ENCODE data around the gene PASK. TPM values are rescaled to one million over a fixed set of nuclear protein-coding genes. Genes with fewer than 3 reads are reported as not detected.

The PASK gene
- total RNA-seq, 4 donors from 2014 or later: 0.10 to 0.36 (median 0.28) TPM

DNA sequence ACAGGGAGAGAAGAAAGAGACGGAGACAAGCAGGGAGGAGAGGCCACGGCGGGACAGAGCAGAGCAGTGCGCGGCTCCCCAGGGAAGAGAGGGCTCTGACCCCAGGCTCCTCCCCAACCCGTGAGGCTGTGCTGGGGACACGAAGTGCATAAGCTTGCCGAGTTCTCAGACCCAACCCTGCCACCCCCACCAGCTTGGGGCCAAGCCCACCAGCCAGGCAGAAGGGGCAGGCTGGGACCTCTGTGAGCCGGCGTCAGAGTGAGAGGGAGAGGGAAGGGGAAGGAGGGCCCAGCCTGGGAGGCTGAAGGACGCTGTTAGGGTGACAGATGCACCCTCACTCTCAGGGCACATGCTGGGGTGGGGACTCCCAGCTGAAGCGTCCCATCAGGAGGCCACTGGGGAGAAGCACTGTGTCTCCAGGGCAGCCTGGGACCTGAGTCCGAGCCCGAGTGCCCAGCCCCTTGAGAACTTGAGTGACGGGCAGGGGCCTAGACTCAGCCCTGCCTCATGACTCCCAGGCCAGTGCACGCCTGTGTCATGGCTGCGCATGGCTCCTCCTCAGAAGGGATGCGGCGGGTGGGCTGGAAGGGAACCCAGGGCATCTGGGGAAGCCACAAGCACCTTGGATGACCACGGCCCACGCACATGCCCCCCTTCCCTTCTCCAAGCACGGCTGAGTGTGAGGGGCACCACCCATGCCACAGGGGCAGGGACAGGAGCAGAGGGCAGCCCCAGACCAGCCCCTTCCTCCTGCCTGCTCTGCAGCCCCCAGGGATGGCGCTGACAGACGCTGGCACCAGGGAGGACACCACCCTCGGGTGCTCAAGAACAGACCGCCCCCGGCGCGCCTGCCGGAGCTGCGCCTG is 78.2 kb downstream of the PASK start:
- no peak for TF ChIP-seq POLR2A (IDR thresholded peaks at IDR 0.05)
- TF ChIP-seq, protein P1, sequence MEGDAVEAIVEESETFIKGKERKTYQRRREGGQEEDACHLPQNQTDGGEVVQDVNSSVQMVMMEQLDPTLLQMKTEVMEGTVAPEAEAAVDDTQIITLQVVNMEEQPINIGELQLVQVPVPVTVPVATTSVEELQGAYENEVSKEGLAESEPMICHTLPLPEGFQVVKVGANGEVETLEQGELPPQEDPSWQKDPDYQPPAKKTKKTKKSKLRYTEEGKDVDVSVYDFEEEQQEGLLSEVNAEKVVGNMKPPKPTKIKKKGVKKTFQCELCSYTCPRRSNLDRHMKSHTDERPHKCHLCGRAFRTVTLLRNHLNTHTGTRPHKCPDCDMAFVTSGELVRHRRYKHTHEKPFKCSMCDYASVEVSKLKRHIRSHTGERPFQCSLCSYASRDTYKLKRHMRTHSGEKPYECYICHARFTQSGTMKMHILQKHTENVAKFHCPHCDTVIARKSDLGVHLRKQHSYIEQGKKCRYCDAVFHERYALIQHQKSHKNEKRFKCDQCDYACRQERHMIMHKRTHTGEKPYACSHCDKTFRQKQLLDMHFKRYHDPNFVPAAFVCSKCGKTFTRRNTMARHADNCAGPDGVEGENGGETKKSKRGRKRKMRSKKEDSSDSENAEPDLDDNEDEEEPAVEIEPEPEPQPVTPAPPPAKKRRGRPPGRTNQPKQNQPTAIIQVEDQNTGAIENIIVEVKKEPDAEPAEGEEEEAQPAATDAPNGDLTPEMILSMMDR (IDR thresholded peaks at IDR 0.05 in 4 of 5, conservative IDR thresholded peaks at IDR 0.05 in 1 of 5): no peak
- DNase-seq: peak in 1 of 2 donors; percentile 15
- Histone ChIP-seq H3K27ac (no peak overlapping the region), H3K9me3 (no peaks in the 10 kb centered on the region), H3K36me3 (peaks cover 0 to 94% of the 10 kb centered on the region in 2 donors), H3K4me3 (no peak overlapping the region), H3K4me1 (no peaks in the 10 kb centered on the region), H3K27me3 (no peaks in the 10 kb centered on the region)
- no peak for ATAC-seq
- intact Hi-C loops (cut with DNase I; ENCODE audit: low total_unique reads) (no loop called here), in situ Hi-C loops (cut with MboI; ENCODE audit: low sequenced_read_pairs in 4 of 4) (no loop called here)

DNA sequence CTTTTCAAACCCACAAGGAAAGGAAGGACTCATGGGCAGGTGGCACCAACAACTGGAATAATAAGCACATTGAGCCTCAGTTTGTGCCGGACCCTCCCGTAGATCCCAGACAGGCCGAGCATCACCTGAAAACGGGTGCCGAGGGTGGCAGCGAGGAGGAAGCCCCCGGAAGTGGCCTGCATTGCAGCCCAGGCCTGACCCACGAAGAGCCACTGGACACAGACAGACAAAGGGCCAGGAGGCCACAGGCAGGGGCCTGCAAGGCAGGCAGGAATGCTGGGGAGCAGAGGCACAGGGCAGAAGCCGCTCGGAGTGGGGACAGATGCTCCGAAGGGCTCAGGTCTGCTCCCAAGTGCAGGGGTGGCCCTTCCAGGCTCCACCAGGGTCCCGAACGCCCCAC is 78.9 kb downstream of the PASK start:
- H3K27ac ChIP-seq: no peak overlapping the region
- H3K9me3 ChIP-seq: no peaks in the 10 kb centered on the region
- peaks cover 0 to 94% of the 10 kb centered on the region in 2 donors for H3K36me3 ChIP-seq
- no peak overlapping the region for H3K4me3 ChIP-seq
- intact Hi-C loops (cut with DNase I; ENCODE audit: low total_unique reads) (no loop called here), in situ Hi-C loops (cut with MboI; ENCODE audit: low sequenced_read_pairs in 4 of 4) (no loop called here)
- no peaks in the 10 kb centered on the region for H3K4me1 ChIP-seq
- DNase-seq: no peak
- TF ChIP-seq POLR2A (IDR thresholded peaks at IDR 0.05): no peak
- TF ChIP-seq, protein P1 (IDR thresholded peaks at IDR 0.05 in 4 of 5, conservative IDR thresholded peaks at IDR 0.05 in 1 of 5): no peak
- H3K27me3 ChIP-seq: no peaks in the 10 kb centered on the region
- ATAC-seq: no peak

DNA sequence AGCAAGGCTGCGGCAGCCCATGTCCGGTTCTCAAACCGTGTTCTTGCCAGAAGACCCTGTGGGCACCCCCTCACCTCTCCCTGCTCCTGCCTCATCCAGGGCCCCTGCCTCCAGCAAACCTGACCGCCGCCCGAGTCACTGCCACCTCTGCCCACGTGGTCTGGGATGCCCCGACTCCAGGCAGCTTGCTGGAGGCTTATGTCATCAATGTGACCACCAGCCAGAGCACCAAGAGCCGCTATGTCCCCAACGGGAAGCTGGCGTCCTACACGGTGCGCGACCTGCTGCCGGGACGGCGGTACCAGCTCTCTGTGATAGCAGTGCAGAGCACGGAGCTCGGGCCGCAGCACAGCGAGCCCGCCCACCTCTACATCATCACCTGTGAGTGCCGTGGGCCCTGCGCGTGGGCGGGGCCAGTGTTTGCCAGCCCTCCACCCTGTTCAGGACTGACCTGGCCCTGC is 79.4 kb downstream of the PASK start:
- DNase-seq: peak in 1 of 2 donors; percentile 12
- no peaks in the 10 kb centered on the region for H3K9me3 ChIP-seq
- H3K27ac ChIP-seq: no peak overlapping the region
- no peak for TF ChIP-seq POLR2A (IDR thresholded peaks at IDR 0.05)
- TF ChIP-seq, protein P1 (IDR thresholded peaks at IDR 0.05 in 4 of 5, conservative IDR thresholded peaks at IDR 0.05 in 1 of 5): no peak
- H3K27me3 ChIP-seq: no peaks in the 10 kb centered on the region
- in situ Hi-C loops (cut with MboI; ENCODE audit: low sequenced_read_pairs in 4 of 4): no loop called here
- no peak for ATAC-seq
- H3K36me3 ChIP-seq: peaks cover 0 to 89% of the 10 kb centered on the region in 2 donors
- no peak overlapping the region for H3K4me3 ChIP-seq
- H3K4me1 ChIP-seq: no peaks in the 10 kb centered on the region
- intact Hi-C loops (cut with DNase I; ENCODE audit: low total_unique reads): no loop called here

DNA sequence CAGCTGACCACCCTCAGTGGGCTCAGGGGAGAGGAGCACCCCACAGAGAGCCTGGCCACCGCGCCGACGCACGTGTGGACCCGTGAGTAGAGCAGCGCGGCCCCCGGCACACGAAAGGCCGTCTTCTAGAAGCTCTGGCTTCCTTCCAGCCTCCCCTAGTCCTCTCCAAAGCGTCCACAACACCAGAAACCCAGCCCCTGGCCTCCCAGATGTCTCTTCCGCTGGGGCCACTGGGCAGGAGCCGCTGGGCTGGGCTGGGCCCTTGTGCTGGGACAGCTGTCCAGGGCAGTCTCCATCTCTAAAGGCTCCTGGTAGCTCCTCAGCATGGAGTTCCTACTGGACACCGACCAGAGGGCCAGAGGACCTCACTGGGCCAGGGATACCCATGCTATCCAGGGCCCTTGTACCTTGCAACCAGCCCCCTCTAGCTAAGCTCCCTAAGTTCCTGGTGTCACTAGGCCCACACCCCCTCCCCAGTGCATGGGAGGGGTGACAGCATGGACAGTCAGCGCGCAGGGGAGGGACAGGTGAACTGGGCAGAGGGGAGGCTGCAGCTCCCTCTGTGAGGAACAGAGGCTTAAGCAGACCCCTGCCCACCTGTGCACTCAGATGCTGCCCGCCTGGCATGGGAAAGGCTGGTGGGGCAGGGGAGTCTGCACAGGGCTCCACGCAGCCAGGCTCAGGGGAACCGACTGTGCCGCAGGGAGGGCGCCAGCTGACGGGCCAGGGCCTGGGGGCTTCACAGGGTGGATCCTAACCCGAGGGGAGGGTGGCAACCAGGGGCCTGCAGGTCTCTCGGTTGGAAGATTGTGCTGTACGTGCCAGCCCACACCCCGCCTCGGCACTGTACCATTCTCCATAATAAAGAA is 80.1 kb downstream of the PASK start:
- no peak for DNase-seq
- TF ChIP-seq POLR2A (IDR thresholded peaks at IDR 0.05): no peak
- TF ChIP-seq, protein P1 (IDR thresholded peaks at IDR 0.05 in 4 of 5, conservative IDR thresholded peaks at IDR 0.05 in 1 of 5): no peak
- intact Hi-C loops (cut with DNase I; ENCODE audit: low total_unique reads): no loop called here
- in situ Hi-C loops (cut with MboI; ENCODE audit: low sequenced_read_pairs in 4 of 4): no loop called here
- H3K36me3 ChIP-seq: peaks cover 0 to 83% of the 10 kb centered on the region in 2 donors
- H3K4me3 ChIP-seq: no peak overlapping the region
- H3K9me3 ChIP-seq: no peaks in the 10 kb centered on the region
- no peak for ATAC-seq
- H3K27ac ChIP-seq: no peak overlapping the region
- H3K4me1 ChIP-seq: no peaks in the 10 kb centered on the region
- H3K27me3 ChIP-seq: no peaks in the 10 kb centered on the region

All from gastrocnemius medialis (tissue), 4 donors.